Measurements from ENCODE around the gene IZUMO3. TPM values are rescaled to one million over a fixed set of nuclear protein-coding genes. Genes with fewer than 3 reads are reported as not detected.
"Not testable (repeated sequence)": the region's sequence is repeated elsewhere in the genome, so short reads cannot be mapped to it uniquely, and the experiment has no call there.

Gene IZUMO3, protein sequence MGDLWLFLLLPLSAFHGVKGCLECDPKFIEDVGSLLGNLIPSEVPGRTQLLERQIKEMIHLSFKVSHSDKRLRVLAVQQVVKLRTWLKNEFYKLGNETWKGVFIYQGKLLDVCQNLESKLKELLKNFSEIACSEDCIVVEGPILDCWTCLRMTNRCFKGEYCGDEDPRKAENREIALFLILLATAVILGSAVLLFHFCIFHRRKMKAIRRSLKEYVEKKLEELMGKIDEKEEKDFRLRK
- not detected for total RNA-seq

DNA sequence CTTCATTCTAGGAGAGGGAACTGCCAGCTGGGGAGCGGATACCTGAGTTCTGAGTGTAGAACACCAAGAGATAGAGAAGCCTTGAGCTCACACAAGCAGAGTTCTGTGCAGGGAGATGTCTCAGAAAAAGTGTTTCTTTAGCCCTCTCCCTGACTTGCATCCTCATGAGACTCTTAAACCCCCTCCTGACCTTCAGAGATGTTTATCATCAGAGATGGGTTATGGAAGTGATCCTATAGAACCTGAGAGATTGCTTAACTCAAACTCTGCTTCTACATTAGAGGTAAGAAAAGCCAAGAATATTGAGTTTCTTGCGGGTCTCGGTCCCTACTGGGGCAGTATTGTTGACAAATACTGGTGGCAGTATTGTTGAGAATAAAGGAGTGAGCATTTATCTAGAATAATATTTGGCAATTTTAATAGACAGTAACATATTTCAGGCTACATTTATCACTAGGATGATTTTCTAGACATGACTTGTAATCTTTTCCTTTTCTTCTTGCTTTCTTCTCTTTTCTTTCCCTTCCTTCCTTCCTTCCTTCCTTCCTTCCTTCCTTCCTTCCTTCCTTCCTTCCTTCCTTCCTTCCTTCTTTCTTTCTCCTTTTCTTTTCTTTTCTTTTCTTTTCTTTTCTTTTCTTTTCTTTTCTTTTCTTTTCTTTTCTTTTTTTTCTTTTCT lies at the start of gene IZUMO3:
Gene IZUMO3, minus strand, starts transcription at position 51 of the 676 bp plus-strand sequence. CDS start 248 bp downstream, outside the sequence.
- Histone ChIP-seq H3K27ac (ENCODE audit: low read depth, low read length) (no peak within 1 kb of the TSS), H3K36me3 (ENCODE audit: control insufficient read depth in 3 of 3, insufficient read depth in 3 of 3, low read length in 3 of 3) (no peaks in the 10 kb centered on the region), H3K9me3 (ENCODE audit: control insufficient read depth in 3 of 3, low read length in 3 of 3) (no peaks in the 10 kb centered on the region), H3K4me3 (ENCODE audit: low read length in 3 of 3) (no peak within 1 kb of the TSS), H3K27me3 (ENCODE audit: control insufficient read depth in 3 of 3, insufficient read depth in 3 of 3, low read length in 3 of 3) (no peaks in the 10 kb centered on the region), H3K4me1 (ENCODE audit: control insufficient read depth in 3 of 3, insufficient read depth in 3 of 3, low read length in 3 of 3) (no peaks in the 10 kb centered on the region), H3K9ac (ENCODE audit: low read depth in 1 of 3, low read length in 3 of 3) (no peak within 1 kb of the TSS)

DNA sequence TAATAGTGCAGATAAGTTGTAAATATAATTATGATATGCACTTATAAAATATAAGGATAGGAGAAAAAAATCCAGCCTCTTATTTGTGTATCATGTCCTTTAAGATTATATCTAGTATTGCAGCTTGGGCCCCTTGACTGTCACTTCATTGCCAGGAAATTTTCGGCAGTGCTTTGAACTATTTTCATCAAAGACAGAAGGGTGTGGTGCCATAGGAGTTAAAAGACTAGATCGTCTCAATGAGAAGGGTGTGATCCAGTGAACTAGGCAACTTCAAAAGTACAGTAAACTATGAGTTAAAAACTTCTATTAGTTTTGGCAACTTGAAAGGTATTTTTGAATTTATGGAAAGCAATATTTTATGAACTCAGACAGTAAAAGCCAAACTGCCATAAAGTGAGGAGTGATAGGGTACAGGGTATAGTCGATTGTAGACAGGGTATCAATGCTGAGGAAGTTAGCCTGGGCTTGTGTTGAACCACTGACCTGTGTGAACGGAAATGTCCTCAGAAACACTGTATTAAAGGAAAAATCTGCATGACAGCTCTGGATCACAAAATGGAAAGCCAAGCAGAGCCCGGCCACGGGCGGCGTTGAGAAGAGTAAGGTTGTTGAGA lies 48.6 kb upstream of the IZUMO3 start:
- H3K27me3 ChIP-seq (ENCODE audit: control insufficient read depth in 3 of 3, insufficient read depth in 3 of 3, low read length in 3 of 3): no peaks in the 10 kb centered on the region
- no peak overlapping the region for H3K4me3 ChIP-seq (ENCODE audit: low read length in 3 of 3)
- H3K27ac ChIP-seq (ENCODE audit: low read depth, low read length): no peak overlapping the region
- no peaks in the 10 kb centered on the region for H3K9me3 ChIP-seq (ENCODE audit: control insufficient read depth in 3 of 3, low read length in 3 of 3)
- no peaks in the 10 kb centered on the region for H3K4me1 ChIP-seq (ENCODE audit: control insufficient read depth in 3 of 3, insufficient read depth in 3 of 3, low read length in 3 of 3)
- H3K9ac ChIP-seq (ENCODE audit: low read depth in 1 of 3, low read length in 3 of 3): no peak overlapping the region
- H3K36me3 ChIP-seq (ENCODE audit: control insufficient read depth in 3 of 3, insufficient read depth in 3 of 3, low read length in 3 of 3): no peaks in the 10 kb centered on the region

DNA sequence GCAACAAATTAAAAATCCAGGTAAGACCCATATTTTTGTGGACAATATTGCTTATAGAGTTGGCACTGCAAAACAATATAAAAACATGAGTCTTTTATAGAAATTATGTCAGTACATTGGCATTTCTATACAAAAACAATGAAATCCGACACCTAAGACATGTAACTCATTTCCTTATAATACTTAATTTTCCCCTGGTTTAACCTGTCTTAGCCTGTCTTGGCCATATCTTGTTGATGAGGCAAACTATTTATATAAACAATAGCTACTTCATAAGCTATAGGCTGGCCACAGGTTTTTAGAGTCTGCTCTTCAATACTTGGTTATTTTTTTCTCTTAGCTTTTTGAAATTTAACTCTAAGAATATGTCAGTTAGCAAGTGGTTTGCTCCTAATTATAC lies 44.7 kb upstream of the IZUMO3 start:
- Histone ChIP-seq H3K4me3 (ENCODE audit: low read length in 3 of 3) (no peak overlapping the region), H3K9ac (ENCODE audit: low read depth in 1 of 3, low read length in 3 of 3) (no peak overlapping the region), H3K9me3 (ENCODE audit: control insufficient read depth in 3 of 3, low read length in 3 of 3) (no peaks in the 10 kb centered on the region), H3K27ac (ENCODE audit: low read depth, low read length) (no peak overlapping the region), H3K27me3 (ENCODE audit: control insufficient read depth in 3 of 3, insufficient read depth in 3 of 3, low read length in 3 of 3) (no peaks in the 10 kb centered on the region), H3K36me3 (ENCODE audit: control insufficient read depth in 3 of 3, insufficient read depth in 3 of 3, low read length in 3 of 3) (no peaks in the 10 kb centered on the region), H3K4me1 (ENCODE audit: control insufficient read depth in 3 of 3, insufficient read depth in 3 of 3, low read length in 3 of 3) (no peaks in the 10 kb centered on the region)

DNA sequence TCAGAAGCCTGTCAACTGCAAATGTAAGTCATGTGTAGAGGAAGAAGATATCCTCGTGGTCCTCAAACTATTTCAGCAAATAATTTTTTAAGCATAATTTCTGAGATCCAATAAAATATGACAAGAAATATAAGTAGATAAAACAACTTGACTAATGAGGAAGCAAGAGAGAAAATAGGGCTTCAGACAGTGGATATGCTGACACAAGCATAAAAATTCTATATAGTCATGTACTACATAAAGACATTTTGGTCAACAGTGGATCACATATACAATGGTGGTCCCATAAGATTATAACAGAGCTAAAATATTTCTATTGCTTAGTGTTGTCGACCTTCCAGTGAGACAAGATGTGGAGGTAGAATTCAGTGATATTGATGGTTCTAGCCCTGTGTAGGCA lies 42.2 kb upstream of the IZUMO3 start:
- H3K4me3 ChIP-seq (ENCODE audit: low read length in 3 of 3): no peak overlapping the region
- H3K27ac ChIP-seq (ENCODE audit: low read depth, low read length): no peak overlapping the region
- no peaks in the 10 kb centered on the region for H3K27me3 ChIP-seq (ENCODE audit: control insufficient read depth in 3 of 3, insufficient read depth in 3 of 3, low read length in 3 of 3)

DNA sequence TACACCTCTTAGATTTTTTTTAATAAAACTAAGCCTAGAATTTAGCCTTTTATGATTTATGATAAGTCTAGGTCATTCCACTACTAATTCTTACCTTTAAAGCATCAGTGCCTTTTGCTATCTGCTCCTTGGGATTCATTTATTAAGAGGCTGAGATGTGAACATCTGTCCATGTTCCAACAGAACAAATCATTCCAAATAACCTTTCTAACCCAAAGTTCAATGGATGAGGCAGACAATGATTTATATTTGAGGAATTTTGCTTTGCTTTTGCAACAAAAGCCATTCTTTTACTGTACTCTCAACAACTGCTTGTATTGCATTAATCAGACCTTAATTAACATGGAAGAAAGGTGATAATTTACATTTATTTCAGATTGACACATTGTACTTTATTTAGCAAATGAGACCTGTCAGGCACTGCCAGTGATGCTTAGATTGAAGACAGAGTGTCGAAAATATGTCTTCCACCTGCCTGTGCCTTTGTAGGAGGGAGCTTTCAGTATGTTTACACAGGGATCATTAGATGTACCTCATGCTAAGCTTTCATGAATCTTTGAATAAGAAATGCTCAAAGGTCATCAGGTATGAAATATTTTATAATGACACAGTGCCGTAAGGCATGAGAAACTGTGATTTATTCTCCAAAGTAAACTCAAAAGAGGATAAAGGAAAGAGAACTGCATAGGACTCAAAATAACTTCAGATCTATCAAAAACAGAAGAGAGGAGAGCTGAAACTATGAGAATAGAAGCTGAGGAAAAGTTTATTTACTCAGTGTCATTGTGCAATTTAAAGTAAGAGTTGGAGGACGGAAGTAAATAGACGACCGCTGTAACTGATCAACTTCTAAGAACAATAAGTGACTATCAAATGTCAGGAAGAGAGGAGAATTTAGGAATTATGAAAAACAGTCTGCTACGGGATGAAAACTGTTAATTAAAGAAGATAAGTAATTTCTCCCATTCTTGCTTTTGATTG lies 36.7 kb upstream of the IZUMO3 start:
- no peak overlapping the region for H3K9ac ChIP-seq (ENCODE audit: low read depth in 1 of 3, low read length in 3 of 3)
- H3K27ac ChIP-seq (ENCODE audit: low read depth, low read length): no peak overlapping the region
- no peaks in the 10 kb centered on the region for H3K9me3 ChIP-seq (ENCODE audit: control insufficient read depth in 3 of 3, low read length in 3 of 3)
- no peak overlapping the region for H3K4me3 ChIP-seq (ENCODE audit: low read length in 3 of 3)
- no peaks in the 10 kb centered on the region for H3K36me3 ChIP-seq (ENCODE audit: control insufficient read depth in 3 of 3, insufficient read depth in 3 of 3, low read length in 3 of 3)
- no peaks in the 10 kb centered on the region for H3K27me3 ChIP-seq (ENCODE audit: control insufficient read depth in 3 of 3, insufficient read depth in 3 of 3, low read length in 3 of 3)
- H3K4me1 ChIP-seq (ENCODE audit: control insufficient read depth in 3 of 3, insufficient read depth in 3 of 3, low read length in 3 of 3): no peaks in the 10 kb centered on the region

More for the DNA sequence above, 42.2 kb upstream of the IZUMO3 start:
- Histone ChIP-seq H3K36me3 (ENCODE audit: control insufficient read depth in 3 of 3, insufficient read depth in 3 of 3, low read length in 3 of 3) (no peaks in the 10 kb centered on the region), H3K4me1 (ENCODE audit: control insufficient read depth in 3 of 3, insufficient read depth in 3 of 3, low read length in 3 of 3) (no peaks in the 10 kb centered on the region), H3K9me3 (ENCODE audit: control insufficient read depth in 3 of 3, low read length in 3 of 3) (no peaks in the 10 kb centered on the region), H3K9ac (ENCODE audit: low read depth in 1 of 3, low read length in 3 of 3) (no peak overlapping the region)

DNA sequence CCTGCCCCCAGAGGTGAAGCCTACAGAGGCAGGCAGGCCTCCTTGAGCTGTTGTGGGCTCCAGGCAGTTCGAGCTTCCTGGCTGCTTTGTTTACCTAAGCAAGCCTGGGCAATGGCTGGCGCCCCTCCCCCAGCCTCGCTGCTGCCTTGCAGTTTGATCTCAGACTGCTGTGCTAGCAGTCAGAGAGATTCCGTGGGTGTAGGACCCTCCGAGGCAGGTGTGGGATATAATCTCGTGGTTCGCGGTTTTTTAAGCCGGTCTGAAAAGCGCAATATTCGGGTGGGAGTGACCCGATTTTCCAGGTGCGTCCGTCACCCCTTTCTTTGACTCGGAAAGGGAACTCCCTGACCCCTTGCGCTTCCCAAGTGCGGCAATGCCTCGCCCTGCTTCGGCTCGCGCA lies 34.3 kb upstream of the IZUMO3 start:
- H3K27ac ChIP-seq (ENCODE audit: low read depth, low read length); H3K4me3 ChIP-seq (ENCODE audit: low read length in 3 of 3); H3K36me3 ChIP-seq (ENCODE audit: control insufficient read depth in 3 of 3, insufficient read depth in 3 of 3, low read length in 3 of 3); H3K27me3 ChIP-seq (ENCODE audit: control insufficient read depth in 3 of 3, insufficient read depth in 3 of 3, low read length in 3 of 3); H3K9me3 ChIP-seq (ENCODE audit: control insufficient read depth in 3 of 3, low read length in 3 of 3); H3K4me1 ChIP-seq (ENCODE audit: control insufficient read depth in 3 of 3, insufficient read depth in 3 of 3, low read length in 3 of 3); H3K9ac ChIP-seq (ENCODE audit: low read depth in 1 of 3, low read length in 3 of 3): not testable (repeated sequence)

DNA sequence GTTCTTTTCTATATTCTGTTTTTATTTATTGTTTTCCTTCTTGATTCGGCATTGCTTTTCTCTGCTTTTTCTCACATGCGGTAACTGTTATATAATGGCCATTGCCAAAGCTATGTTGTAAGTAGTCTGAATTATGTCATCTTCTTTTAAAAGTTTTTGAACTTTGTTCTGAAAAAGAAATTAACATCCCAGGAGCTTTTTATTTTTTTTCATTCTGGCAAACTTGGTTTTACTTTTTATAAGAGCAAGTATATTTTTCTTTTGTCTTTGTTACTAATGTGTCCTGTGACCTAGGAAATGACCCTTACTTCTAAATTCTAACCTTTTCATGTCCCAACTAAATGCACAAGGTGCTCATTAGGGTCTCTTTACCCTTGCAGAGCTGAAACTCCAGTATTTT lies 26.7 kb upstream of the IZUMO3 start:
- no peaks in the 10 kb centered on the region for H3K9me3 ChIP-seq (ENCODE audit: control insufficient read depth in 3 of 3, low read length in 3 of 3)
- no peaks in the 10 kb centered on the region for H3K36me3 ChIP-seq (ENCODE audit: control insufficient read depth in 3 of 3, insufficient read depth in 3 of 3, low read length in 3 of 3)
- H3K4me1 ChIP-seq (ENCODE audit: control insufficient read depth in 3 of 3, insufficient read depth in 3 of 3, low read length in 3 of 3): no peaks in the 10 kb centered on the region
- no peaks in the 10 kb centered on the region for H3K27me3 ChIP-seq (ENCODE audit: control insufficient read depth in 3 of 3, insufficient read depth in 3 of 3, low read length in 3 of 3)
- no peak overlapping the region for H3K4me3 ChIP-seq (ENCODE audit: low read length in 3 of 3)
- H3K27ac ChIP-seq (ENCODE audit: low read depth, low read length): no peak overlapping the region
- no peak overlapping the region for H3K9ac ChIP-seq (ENCODE audit: low read depth in 1 of 3, low read length in 3 of 3)

DNA sequence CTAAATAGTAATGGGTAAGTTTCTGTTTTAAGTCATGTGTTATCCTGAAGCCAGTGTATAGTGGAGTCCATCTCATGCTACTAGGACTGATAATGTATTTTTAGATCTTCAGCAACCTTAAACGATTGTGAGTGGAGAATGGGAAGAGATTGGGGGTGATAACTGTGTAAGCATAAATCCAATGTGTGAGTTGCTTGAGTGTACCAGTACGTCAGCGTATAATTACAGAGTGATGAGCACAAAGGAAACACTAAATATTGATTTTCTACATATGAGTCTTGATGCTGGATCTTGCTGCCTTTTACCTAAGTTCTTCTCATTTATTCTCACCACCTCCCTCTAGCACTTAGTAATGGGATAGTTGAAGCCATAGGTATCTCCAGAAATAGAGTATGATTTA lies 16.3 kb upstream of the IZUMO3 start:
- no peak overlapping the region for H3K9ac ChIP-seq (ENCODE audit: low read depth in 1 of 3, low read length in 3 of 3)
- H3K27me3 ChIP-seq (ENCODE audit: control insufficient read depth in 3 of 3, insufficient read depth in 3 of 3, low read length in 3 of 3): no peaks in the 10 kb centered on the region
- H3K36me3 ChIP-seq (ENCODE audit: control insufficient read depth in 3 of 3, insufficient read depth in 3 of 3, low read length in 3 of 3): no peaks in the 10 kb centered on the region
- H3K27ac ChIP-seq (ENCODE audit: low read depth, low read length): no peak overlapping the region
- no peaks in the 10 kb centered on the region for H3K4me1 ChIP-seq (ENCODE audit: control insufficient read depth in 3 of 3, insufficient read depth in 3 of 3, low read length in 3 of 3)
- no peaks in the 10 kb centered on the region for H3K9me3 ChIP-seq (ENCODE audit: control insufficient read depth in 3 of 3, low read length in 3 of 3)
- H3K4me3 ChIP-seq (ENCODE audit: low read length in 3 of 3): no peak overlapping the region

DNA sequence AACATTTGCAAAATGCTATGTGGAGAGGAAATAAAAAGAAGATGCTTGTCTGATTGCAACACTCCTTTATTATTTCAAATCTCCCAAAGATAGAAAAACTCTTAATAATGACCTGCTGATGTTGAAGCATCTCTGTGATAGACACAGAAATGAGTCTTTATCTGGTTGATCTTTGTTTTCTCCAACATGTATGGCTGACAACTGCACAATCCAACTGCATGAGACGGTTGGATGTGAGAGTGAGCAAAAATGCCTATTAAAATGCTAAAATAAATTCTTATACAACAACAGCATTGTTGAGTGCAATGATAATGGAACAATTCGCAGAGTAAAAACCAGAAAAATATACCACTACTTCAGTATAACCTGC lies 7.5 kb upstream of the IZUMO3 start:
- Histone ChIP-seq H3K9ac (ENCODE audit: low read depth in 1 of 3, low read length in 3 of 3) (no peak overlapping the region), H3K4me3 (ENCODE audit: low read length in 3 of 3) (no peak overlapping the region), H3K36me3 (ENCODE audit: control insufficient read depth in 3 of 3, insufficient read depth in 3 of 3, low read length in 3 of 3) (no peaks in the 10 kb centered on the region), H3K9me3 (ENCODE audit: control insufficient read depth in 3 of 3, low read length in 3 of 3) (no peaks in the 10 kb centered on the region), H3K27ac (ENCODE audit: low read depth, low read length) (no peak overlapping the region), H3K4me1 (ENCODE audit: control insufficient read depth in 3 of 3, insufficient read depth in 3 of 3, low read length in 3 of 3) (no peaks in the 10 kb centered on the region), H3K27me3 (ENCODE audit: control insufficient read depth in 3 of 3, insufficient read depth in 3 of 3, low read length in 3 of 3) (no peaks in the 10 kb centered on the region)

Measured in skeletal muscle tissue (tissue), 4 donors.